ENCODE results near the gene ZNF503. TPM values are rescaled to one million over a fixed set of nuclear protein-coding genes. Genes with fewer than 3 reads are reported as not detected.
A peak's percentile ranks its signal among the peaks of the same experiment; 100 is the strongest.

ZNF503 gene
- total and polyA plus RNA-seq, 2 of the 8 experiments (the other 6 are each of a cell fraction or from before 2014, with no cell fraction given), result 0.03 to 0.13 TPM

DNA sequence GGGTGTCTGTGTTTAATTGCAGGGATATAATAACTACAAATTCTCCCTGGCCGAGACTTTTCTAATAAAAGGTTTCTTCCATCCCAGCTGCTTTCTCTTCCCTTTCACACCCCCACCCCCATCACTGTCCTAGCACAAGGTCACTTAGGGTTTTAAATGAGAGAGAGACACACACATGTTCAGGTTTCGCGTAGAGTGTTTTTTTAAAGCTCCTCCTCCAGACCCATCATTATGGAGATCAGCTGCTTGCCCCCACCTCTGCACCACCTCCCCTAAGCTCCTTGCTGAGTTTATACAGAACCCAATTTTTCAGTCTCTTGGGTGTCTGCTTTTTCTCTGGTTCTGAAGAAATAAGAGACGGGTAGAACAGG lies 48.5 kb upstream of the ZNF503 start:
- Histone ChIP-seq H3K14ac (ENCODE audit: insufficient read length) (no peak overlapping the region), H2BK120ac (replicated peaks; ENCODE audit: low read depth, low read length) (no peak overlapping the region), H3K4me2 (ENCODE audit: insufficient read depth in 1 of 2, low read depth in 2 of 2, low read length in 2 of 2) (peak overlapping the region; percentile 51 to 64; a peak in 3 of 4 replicates), H3K56ac (replicated peaks; ENCODE audit: insufficient read length, low read depth, low read length) (no peak overlapping the region), H3K23me2 (ENCODE audit: low read depth, low read length) (peaks cover 4% of the 10 kb centered on the region; the same call in 1 of the 2 replicates), H3K36me3 (ENCODE audit: control insufficient read depth in 2 of 4, insufficient read depth in 4 of 4, low read length in 3 of 4) (no peaks in the 10 kb centered on the region), H4K8ac (ENCODE audit: extremely low read depth, insufficient read depth, low read length) (no peak overlapping the region), H3K4me1 (replicated peaks in 1 of 4; ENCODE audit: control insufficient read depth in 3 of 4, insufficient read depth in 4 of 4, low read length in 3 of 4) (peaks cover 8 to 20% (median 17%) of the 10 kb centered on the region in 4 experiments), H3K79me2 (ENCODE audit: control insufficient read depth in 1 of 2, insufficient read depth in 2 of 2, low read length in 2 of 2) (no peaks in the 10 kb centered on the region), H3K27ac (ENCODE audit: low read depth, low read length) (no peak overlapping the region), H2BK20ac (ENCODE audit: low read length) (no peak overlapping the region), H2BK15ac (ENCODE audit: low read length) (no peak overlapping the region), H3K18ac (ENCODE audit: extremely low read depth, low read length) (peak overlapping the region; percentile 38; the same call in 1 of the 2 replicates), H4K91ac (replicated peaks; ENCODE audit: insufficient read length, low read length) (no peak overlapping the region), H3K27me3 (replicated peaks in 1 of 4; ENCODE audit: control insufficient read depth in 3 of 4, extremely low read depth in 1 of 4, insufficient read depth in 3 of 4, low read length in 3 of 4) (peaks cover 0 to 29% (median 24%) of the 10 kb centered on the region in 4 experiments; a peak in 6 of 7 replicates), H3K9ac (replicated peaks in 1 of 4; ENCODE audit: extremely low read depth in 1 of 4, low read depth in 3 of 4, low read length in 3 of 4) (no peak overlapping the region), H3K4ac (replicated peaks; ENCODE audit: insufficient read length, low read depth, low read length) (no peak overlapping the region), H3K9me3 (ENCODE audit: insufficient read depth in 2 of 2, low read depth in 1 of 2, low read length in 1 of 2) (peaks cover 6% of the 10 kb centered on the region in 2 experiments; a peak in 1 of 4 replicates), H2AK5ac (ENCODE audit: low read depth, low read length) (no peak overlapping the region), H2AFZ (ENCODE audit: low read length) (no peak overlapping the region), H2BK12ac (ENCODE audit: low read depth, low read length) (0 out of 2 replicates have a peak overlapping the region, but pooled peaks have one; percentile 71), H3K23ac (ENCODE audit: insufficient read length) (no peak overlapping the region), H2BK5ac (ENCODE audit: low read depth, low read length) (no peak overlapping the region), H4K20me1 (replicated peaks in 1 of 2; ENCODE audit: control insufficient read depth in 1 of 2, insufficient read depth in 2 of 2, low read length in 2 of 2) (peaks cover 0 to 3% of the 10 kb centered on the region in 2 experiments), H4K5ac (ENCODE audit: insufficient read length, low read depth, low read length) (no peak overlapping the region), H3K79me1 (ENCODE audit: low read depth, low read length) (no peaks in the 10 kb centered on the region), H3K4me3 (ENCODE audit: extremely low read depth in 1 of 4, insufficient read depth in 2 of 4, low read depth in 3 of 4, low read length in 4 of 4) (no peak overlapping the region)
- 22% methylated on average over 4 of the region's 4 CpGs; no CpG with 5 or more reads in 1 of the 2 experiments for WGBS, 2 experiments (ENCODE audit: extremely low coverage in 1 of 2, insufficient coverage in 1 of 2, insufficient read length in 1 of 2, insufficient replicate concordance in 2 of 2, low coverage in 1 of 2, low lambda C conversion rate in 2 of 2, missing lambda C conversion rate in 1 of 2)
- FAIRE-seq, result no peak
- POLR2A ChIA-PET (ENCODE audit: partially characterized antibody), result no interaction called here
- no peak for DNase-seq (ENCODE audit: low read depth in 1 of 2, low spot score in 2 of 2)
- CTCF ChIA-PET (ENCODE audit: partially characterized antibody), result interaction anchor here (1.3 kb wide), 1 partner anchor 18 kb away, joined by 3 read pairs; the partner anchor contains the start of gene LRMDA
- TF ChIP-seq BACH1 (IDR thresholded peaks at IDR 0.05; ENCODE audit: low read length), result no peak
- no peak for TF ChIP-seq CBX5 (IDR thresholded peaks at IDR 0.05; ENCODE audit: low read depth, low read length)
- no peak for TF ChIP-seq POLR2A (IDR thresholded peaks at IDR 0.05; ENCODE audit: control extremely low read depth in 1 of 2, low read depth in 2 of 2, low read length in 2 of 2)
- no peak for TF ChIP-seq ZNF274 (IDR thresholded peaks at IDR 0.05; ENCODE audit: borderline replicate concordance, extremely low read depth, low read length)
- no peak for TF ChIP-seq NANOG (IDR thresholded peaks at IDR 0.05; ENCODE audit: insufficient read depth, low read depth, low read length, poor library complexity, severe bottlenecking)
- TF ChIP-seq POU5F1 (IDR thresholded peaks at IDR 0.05; ENCODE audit: low read depth, low read length), result no peak
- no peak for TF ChIP-seq SP4 (IDR thresholded peaks at IDR 0.05; ENCODE audit: low read length)
- TF ChIP-seq SIN3A (conservative IDR thresholded peaks at IDR 0.05 in 1 of 2, IDR thresholded peaks at IDR 0.05 in 1 of 2; ENCODE audit: low read depth in 1 of 2, low read length in 2 of 2), result no peak
- no peak for TF ChIP-seq GTF2F1 (IDR thresholded peaks at IDR 0.05; ENCODE audit: borderline replicate concordance, low read depth, low read length)
- no peak for TF ChIP-seq TAF1 (IDR thresholded peaks at IDR 0.05; ENCODE audit: low read depth, low read length)
- no peak for TF ChIP-seq SP2 (IDR thresholded peaks at IDR 0.05; ENCODE audit: low read length)
- no peak for TF ChIP-seq CHD2 (IDR thresholded peaks at IDR 0.05; ENCODE audit: low read length)
- no peak for TF ChIP-seq SP1 (IDR thresholded peaks at IDR 0.05; ENCODE audit: low read depth, low read length)
